T-cell (primary cell): ENCODE data around the gene UNK. TPM values are rescaled to one million over a fixed set of nuclear protein-coding genes. Genes with fewer than 3 reads are reported as not detected.

Source experiments
- ATAC-seq, 4 experiments: fragments of 200-7000 bp in 3 of 4; fragments of 150-1000 bp in 1 of 4; cut with Tn5 transposase; replicated peaks in 1 of 4; 1 replicate in 3 of 4; 2 replicates in 1 of 4; pipeline ENCODE4 v1.10.0; 2021; ENCODE audit warnings: moderate library complexity in 3 of 4, mild to moderate bottlenecking in 2 of 4, moderate number of reproducible peaks in 1 of 4
- CTCF ChIA-PET, 2 donors: fragments of 300-600 bp; sonication (Branson Sonifier 250); formaldehyde crosslinking; loops; one replicate each; lab custom pipeline; 2022; ENCODE audit warnings: antibody characterized with exemption in 2 of 2; lab: Charles Lee
- POLR2A ChIA-PET, 2 donors: fragments of 300-600 bp; sonication (Branson Sonifier 250); formaldehyde crosslinking; loops; one replicate each; lab custom pipeline; 2022; ENCODE audit warnings: antibody characterized with exemption in 2 of 2; lab: Charles Lee
- DNase-seq, 35 experiments: peaks; one replicate each; pipeline versions ENCODE4 v3.0.0 to v3.0.0-alpha.2; 2013 to 2023
- H3K27ac ChIP-seq: one replicate; pipeline ENCODE4 v1.5.1; 2013; ENCODE audit warnings: low read length
- H3K27me3 ChIP-seq, 2 experiments: replicated peaks in 1 of 2; 1 replicate in 1 of 2; 2 replicates in 1 of 2; pipeline versions ENCODE4 v1.6.1 to v1.7.0; 2013; ENCODE audit warnings: low read length in 1 of 2, mixed read lengths in 1 of 2; ENCODE audit not compliant: control insufficient read depth in 2 of 2, insufficient read depth in 2 of 2; ENCODE audit errors: extremely low read depth in 1 of 2
- H3K36me3 ChIP-seq, 2 donors: 1 replicate in 1 of 2; 2 replicates in 1 of 2; pipeline versions ENCODE4 v1.6.1 to v1.7.0; 2013; ENCODE audit warnings: low read length in 1 of 2; ENCODE audit not compliant: control insufficient read depth in 2 of 2, insufficient read depth in 1 of 2; ENCODE audit errors: extremely low read depth in 1 of 2
- H3K4me1 ChIP-seq, 2 experiments: 1 replicate in 1 of 2; 2 replicates in 1 of 2; pipeline versions ENCODE4 v1.6.1 to v1.7.0; 2013; ENCODE audit warnings: low read length in 2 of 2, mixed read lengths in 1 of 2; ENCODE audit not compliant: insufficient read depth in 2 of 2, control insufficient read depth in 1 of 2; ENCODE audit errors: extremely low read depth in 1 of 2
- H3K4me3 ChIP-seq, 2 donors: 1 replicate in 1 of 2; 2 replicates in 1 of 2; pipeline versions ENCODE4 v1.5.1 to v1.7.0; 2013; ENCODE audit warnings: mild to moderate bottlenecking in 2 of 2, low read length in 1 of 2, moderate library complexity in 1 of 2; ENCODE audit not compliant: control insufficient read depth in 1 of 2; ENCODE audit errors: extremely low read depth in 1 of 2
- H3K9me3 ChIP-seq: 2 replicates; pipeline ENCODE4 v1.7.0; 2013
- H3K27ac Mint-ChIP-seq, 2 donors: one replicate each; pipeline ENCODE4 v1.8.0; 2020 to 2021; ENCODE audit warnings: mild to moderate bottlenecking in 2 of 2, mixed read lengths in 2 of 2
- H3K27me3 Mint-ChIP-seq, 2 donors: one replicate each; pipeline ENCODE4 v1.8.0; 2021 to 2022; ENCODE audit warnings: mixed read lengths in 2 of 2
- H3K36me3 Mint-ChIP-seq: one replicate; pipeline ENCODE4 v1.8.0; 2021; ENCODE audit warnings: mixed read lengths
- H3K4me1 Mint-ChIP-seq, 3 donors: one replicate each; pipeline ENCODE4 v1.8.0; 2020 to 2022; ENCODE audit warnings: mixed read lengths in 3 of 3, mild to moderate bottlenecking in 1 of 3
- H3K4me3 Mint-ChIP-seq, 3 donors: one replicate each; pipeline ENCODE4 v1.8.0; 2020 to 2022; ENCODE audit warnings: mild to moderate bottlenecking in 3 of 3, mixed read lengths in 3 of 3, moderate library complexity in 3 of 3
- H3K9me3 Mint-ChIP-seq, 3 donors: one replicate each; pipeline ENCODE4 v1.8.0; 2020 to 2022; ENCODE audit warnings: mixed read lengths in 3 of 3
- WGBS: methylation state at CpG from one replicate; pipeline ENCODE4 v1.1.5; 2013; ENCODE audit warnings: missing lambda C conversion rate; ENCODE audit not compliant: insufficient coverage; 5-methylcytosine and 5-hydroxymethylcytosine counted together
- total RNA-seq, 35 experiments: library from RNA in 6 of 35; stranded (reverse) in 6 of 35; fragments of 120-200 nt in 1 of 35; gene quantifications; one replicate each; pipeline versions ENCODE4 v1.2.1 to v1.2.4 and lab custom pipeline; 2013 to 2026

Gene UNK
- total RNA-seq, 5 donors from 2014 or later (not counting 1 experiment from before 2014, with no cell fraction given) = 37.1 to 50.3 (median 39.2) TPM

DNA sequence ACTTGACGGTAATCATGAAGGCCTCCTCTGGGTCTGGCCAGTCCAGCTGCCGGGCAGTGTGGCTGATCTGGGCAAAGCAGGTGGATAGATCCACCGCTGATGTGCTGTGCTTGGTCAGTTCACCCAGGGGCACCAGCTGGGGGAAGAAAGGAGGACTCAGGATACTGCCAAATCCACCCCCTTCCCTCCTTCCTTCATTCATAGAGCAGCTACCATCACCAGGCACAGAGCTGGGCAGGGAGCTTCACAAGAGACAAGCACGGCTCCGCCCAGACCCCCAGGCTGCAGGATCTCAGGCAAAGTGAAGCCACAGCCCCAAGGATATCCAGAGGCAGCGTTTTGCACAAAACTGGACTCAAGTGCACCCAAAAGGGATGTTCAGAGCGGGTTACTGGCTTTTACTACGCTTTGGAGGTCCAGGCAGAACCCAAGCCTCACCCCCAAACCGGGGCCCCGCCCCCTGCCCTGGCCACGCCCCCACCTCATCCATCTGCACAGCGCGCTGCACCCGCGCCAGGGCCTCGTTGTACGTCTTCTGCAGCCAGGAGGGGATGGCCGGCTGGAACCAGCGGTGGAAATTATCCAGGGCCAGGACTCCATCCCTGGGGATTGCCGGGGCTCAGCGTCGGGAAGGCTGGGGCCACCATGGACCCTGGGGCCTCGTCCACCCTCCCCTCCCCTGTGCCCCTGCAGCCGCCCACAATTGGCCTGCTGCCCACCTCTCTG, 50.5 kb downstream of the UNK start:
- ChIA-PET POLR2A (no interaction called here), CTCF (interaction anchor here in 1 of 2 donors (0.6 kb wide), 1 partner anchor 416 kb away, joined by 4 read pairs; no protein-coding TSS in a partner anchor)
- Mint-ChIP-seq H3K36me3 (peaks cover 21% of the 10 kb centered on the region), H3K4me1 (peaks cover 29 to 37% (median 29%) of the 10 kb centered on the region in 3 donors), H3K4me3 (peak overlapping the region in 1 of 3 donors; percentile 16), H3K27ac (peak overlapping the region; percentile 66 to 74), H3K27me3 (no peaks in the 10 kb centered on the region), H3K9me3 (no peaks in the 10 kb centered on the region)
- Histone ChIP-seq H3K36me3 (peaks cover 43 to 69% of the 10 kb centered on the region in 2 donors), H3K4me1 (peaks cover 30 to 70% of the 10 kb centered on the region in 2 experiments), H3K27me3 (no peaks in the 10 kb centered on the region), H3K4me3 (no peak overlapping the region), H3K9me3 (no peaks in the 10 kb centered on the region), H3K27ac (peak overlapping the region; percentile 25)
- ATAC-seq (no peak), DNase-seq (no peak)
- 92% methylated on average over 22 of the region's 24 CpGs for WGBS

GRCh38 chr17:75835654-75835987, 51.0 kb downstream of the UNK start:
- WGBS = 97% methylated on average over 6 of the region's 9 CpGs
- no peak for ATAC-seq
- Histone ChIP-seq H3K4me1 (peaks cover 30 to 73% of the 10 kb centered on the region in 2 experiments), H3K36me3 (peaks cover 41 to 69% of the 10 kb centered on the region in 2 donors), H3K9me3 (no peaks in the 10 kb centered on the region), H3K27ac (no peak overlapping the region), H3K27me3 (no peaks in the 10 kb centered on the region), H3K4me3 (no peak overlapping the region)
- peaks cover 29 to 35% (median 29%) of the 10 kb centered on the region in 3 donors for H3K4me1 Mint-ChIP-seq
- ChIA-PET POLR2A (no interaction called here), CTCF (no interaction called here)
- no peak for DNase-seq
- no peaks in the 10 kb centered on the region for H3K27me3 Mint-ChIP-seq
- H3K36me3 Mint-ChIP-seq = peaks cover 21% of the 10 kb centered on the region
- H3K4me3 Mint-ChIP-seq = no peak overlapping the region
- peak overlapping the region in 1 of 2 donors; percentile 28 for H3K27ac Mint-ChIP-seq
- H3K9me3 Mint-ChIP-seq = no peaks in the 10 kb centered on the region

DNA sequence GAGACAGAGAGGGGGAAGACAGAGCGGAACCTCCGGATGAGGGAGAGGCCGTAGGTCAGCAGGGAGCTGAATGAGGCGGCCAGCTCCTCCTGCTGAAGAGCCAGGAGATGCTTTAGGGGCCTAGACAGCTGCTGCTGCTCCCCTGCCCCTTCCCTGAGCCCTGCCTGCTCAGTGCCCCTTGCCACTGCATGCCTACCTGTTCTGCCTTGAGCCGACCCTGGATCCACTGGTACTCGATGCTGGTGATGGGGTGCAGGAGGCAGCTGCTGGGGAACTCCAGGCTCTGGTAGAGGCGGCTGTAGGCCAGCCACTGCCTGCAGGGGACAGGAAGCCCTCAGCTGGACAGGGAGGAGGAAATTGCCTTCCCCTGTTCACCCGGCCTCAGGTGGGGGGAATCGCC, 52.0 kb downstream of the UNK start:
- H3K4me1 Mint-ChIP-seq = peaks cover 29 to 37% (median 29%) of the 10 kb centered on the region in 3 donors
- Histone ChIP-seq H3K27ac (peak overlapping the region; percentile 29), H3K4me3 (no peak overlapping the region), H3K9me3 (no peaks in the 10 kb centered on the region), H3K36me3 (peaks cover 43 to 65% of the 10 kb centered on the region in 2 donors), H3K4me1 (peaks cover 30 to 69% of the 10 kb centered on the region in 2 experiments), H3K27me3 (no peaks in the 10 kb centered on the region)
- ChIA-PET POLR2A (no interaction called here), CTCF (interaction anchor here (0.6 to 1.1 kb wide), 2 partner anchors 11 to 657 kb away, joined by 3 to 8 read pairs; no protein-coding TSS in a partner anchor)
- ATAC-seq (no peak), DNase-seq (no peak)
- no peaks in the 10 kb centered on the region for H3K9me3 Mint-ChIP-seq
- H3K4me3 Mint-ChIP-seq = no peak overlapping the region
- peak overlapping the region in 1 of 2 donors; percentile 55 for H3K27ac Mint-ChIP-seq
- H3K36me3 Mint-ChIP-seq = peaks cover 21% of the 10 kb centered on the region
- WGBS = 95% methylated on average over 6 of the region's 9 CpGs
- no peaks in the 10 kb centered on the region for H3K27me3 Mint-ChIP-seq

GRCh38 chr17:75837899-75838298, 53.3 kb downstream of the UNK start:
- Histone ChIP-seq H3K36me3 (peaks cover 43 to 71% of the 10 kb centered on the region in 2 donors), H3K27me3 (no peaks in the 10 kb centered on the region), H3K9me3 (no peaks in the 10 kb centered on the region), H3K4me1 (peaks cover 32 to 67% of the 10 kb centered on the region in 2 experiments), H3K4me3 (no peak overlapping the region), H3K27ac (no peak overlapping the region)
- Mint-ChIP-seq H3K4me1 (peaks cover 24 to 33% (median 27%) of the 10 kb centered on the region in 3 donors), H3K4me3 (no peak overlapping the region), H3K27me3 (no peaks in the 10 kb centered on the region), H3K27ac (peak overlapping the region; percentile 46 to 76), H3K36me3 (peaks cover 21% of the 10 kb centered on the region), H3K9me3 (no peaks in the 10 kb centered on the region)
- ATAC-seq (no peak), DNase-seq (no peak)
- 95% methylated on average over 4 of the region's 7 CpGs for WGBS
- ChIA-PET POLR2A (no interaction called here), CTCF (interaction anchor here (0.6 to 0.9 kb wide), 3 partner anchors 11 to 944 kb away, joined by 3 to 11 read pairs (median 3); no protein-coding TSS in a partner anchor)

DNA sequence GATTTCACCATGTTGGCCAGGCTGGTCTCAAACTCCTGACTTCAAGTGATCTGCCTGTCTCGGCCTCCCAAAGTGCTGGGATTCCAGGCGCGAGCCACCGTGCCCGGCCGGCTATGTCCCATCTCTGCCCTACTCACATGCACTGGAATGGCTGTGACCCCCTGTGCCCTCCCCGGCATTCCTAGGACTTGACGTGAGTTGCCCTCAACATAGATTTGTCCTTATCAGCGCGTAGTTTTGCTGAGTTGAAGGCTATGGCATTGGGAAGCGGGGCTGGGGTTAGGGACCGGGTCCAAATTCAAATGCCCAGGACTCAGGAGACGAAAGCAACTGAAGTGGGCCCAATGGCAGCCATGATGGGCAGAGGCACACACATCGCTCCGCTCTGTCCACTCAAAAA, 53.8 kb downstream of the UNK start:
- H3K36me3 Mint-ChIP-seq = peaks cover 17% of the 10 kb centered on the region

GRCh38 chr17:75839942-75840798, 55.6 kb downstream of the UNK start:
- DNase-seq = no peak
- no peaks in the 10 kb centered on the region for H3K27me3 Mint-ChIP-seq
- Histone ChIP-seq H3K4me1 (peaks cover 22 to 63% of the 10 kb centered on the region in 2 experiments), H3K9me3 (no peaks in the 10 kb centered on the region), H3K36me3 (peaks cover 29 to 53% of the 10 kb centered on the region in 2 donors), H3K27me3 (no peaks in the 10 kb centered on the region), H3K27ac (no peak overlapping the region), H3K4me3 (no peak overlapping the region)
- H3K4me1 Mint-ChIP-seq = peaks cover 10 to 21% (median 20%) of the 10 kb centered on the region in 3 donors
- ChIA-PET POLR2A (interaction anchor here (0.6 kb wide), 2 partner anchors 14 to 18 kb away, joined by 3 to 7 read pairs; no protein-coding TSS in a partner anchor), CTCF (interaction anchor here (0.6 to 0.7 kb wide), 4 partner anchors 8 to 209 kb away, joined by 3 to 5 read pairs (median 4); partner anchors contain the start of gene WBP2 (in 1 of the 2))
- no peaks in the 10 kb centered on the region for H3K9me3 Mint-ChIP-seq
- peaks cover 6% of the 10 kb centered on the region for H3K36me3 Mint-ChIP-seq
- WGBS = 96% methylated on average over 24 of the region's 36 CpGs
- H3K4me3 Mint-ChIP-seq = no peak overlapping the region
- H3K27ac Mint-ChIP-seq = no peak overlapping the region
- no peak for ATAC-seq

More for the DNA sequence above, 53.8 kb downstream of the UNK start:
- Histone ChIP-seq H3K4me3 (no peak overlapping the region), H3K27me3 (no peaks in the 10 kb centered on the region), H3K9me3 (no peaks in the 10 kb centered on the region), H3K27ac (no peak overlapping the region), H3K36me3 (peaks cover 43 to 71% of the 10 kb centered on the region in 2 donors), H3K4me1 (peaks cover 27 to 65% of the 10 kb centered on the region in 2 experiments)
- DNase-seq = no peak
- CTCF ChIA-PET = interaction anchor here (0.6 kb wide), 2 partner anchors 17 to 944 kb away, joined by 4 to 11 read pairs; partner anchors contain the start of gene WBP2 (in 1 of the 2)
- Mint-ChIP-seq H3K27ac (peak overlapping the region in 1 of 2 donors; percentile 55), H3K27me3 (no peaks in the 10 kb centered on the region), H3K4me3 (no peak overlapping the region), H3K4me1 (peaks cover 19 to 31% (median 26%) of the 10 kb centered on the region in 3 donors), H3K9me3 (no peaks in the 10 kb centered on the region)
- POLR2A ChIA-PET = no interaction called here
- no peak for ATAC-seq
- 99% methylated on average over 10 of the region's 15 CpGs for WGBS
